ENCODE measurements around the gene TAS2R38. TPM values are rescaled to one million over a fixed set of nuclear protein-coding genes. Genes with fewer than 3 reads are reported as not detected.

TAS2R38 gene
- total RNA-seq, 1 donor from 2014 or later = not detected

- H3K4me3 ChIP-seq (ENCODE audit: insufficient read depth, low read depth, low read length) = no peak overlapping the region
- H3K9me3 ChIP-seq (ENCODE audit: insufficient read depth, low read depth, low read length) = no peaks in the 10 kb centered on the region
- Mint-ChIP-seq H3K36me3 (ENCODE audit: low read depth, unreplicated experiment) (no peaks in the 10 kb centered on the region), H3K27me3 (ENCODE audit: low read depth, unreplicated experiment) (no peaks in the 10 kb centered on the region), H3K4me1 (ENCODE audit: low read depth, unreplicated experiment) (no peaks in the 10 kb centered on the region), H3K4me3 (ENCODE audit: unreplicated experiment) (no peak overlapping the region), H3K9me3 (ENCODE audit: unreplicated experiment) (no peaks in the 10 kb centered on the region), H3K27ac (ENCODE audit: unreplicated experiment) (no peak overlapping the region)
- no peak for FAIRE-seq
- H4K20me1 ChIP-seq (ENCODE audit: insufficient read depth, low read length) = no peaks in the 10 kb centered on the region
- H3K9ac ChIP-seq (ENCODE audit: low read length) = no peak overlapping the region
- no peak overlapping the region for H2AFZ ChIP-seq (ENCODE audit: low read depth, low read length)
- TF ChIP-seq EZH2 (IDR thresholded peaks at IDR 0.05; ENCODE audit: insufficient read depth, low read length) (no peak), CTCF (IDR thresholded peaks at IDR 0.05; ENCODE audit: insufficient read depth, low read depth, low read length) (no peak)
- no peak overlapping the region for H3K4me2 ChIP-seq (ENCODE audit: low read length)
- H3K79me2 ChIP-seq (ENCODE audit: insufficient read depth, low read length) = no peaks in the 10 kb centered on the region
- H3K27me3 ChIP-seq (ENCODE audit: insufficient read depth, low read length) = no peaks in the 10 kb centered on the region
- DNase-seq (ENCODE audit: low read depth) = no peak
- H3K27ac ChIP-seq (ENCODE audit: low read depth, low read length) = no peak overlapping the region
- H3K36me3 ChIP-seq (ENCODE audit: insufficient read depth, low read length) = no peaks in the 10 kb centered on the region
- no peaks in the 10 kb centered on the region for H3K4me1 ChIP-seq (ENCODE audit: insufficient read depth, low read length)
Measured at GRCh38 chr7:141952461-141952860, 21.1 kb downstream of the TAS2R38 start.

- H3K27me3 ChIP-seq (ENCODE audit: insufficient read depth, low read length) = no peaks in the 10 kb centered on the region
- FAIRE-seq = no peak
- no peaks in the 10 kb centered on the region for H3K9me3 Mint-ChIP-seq (ENCODE audit: unreplicated experiment)
- no peaks in the 10 kb centered on the region for H3K36me3 ChIP-seq (ENCODE audit: insufficient read depth, low read length)
- H3K4me2 ChIP-seq (ENCODE audit: low read length) = no peak overlapping the region
- no peak overlapping the region for H2AFZ ChIP-seq (ENCODE audit: low read depth, low read length)
- no peaks in the 10 kb centered on the region for H3K4me1 ChIP-seq (ENCODE audit: insufficient read depth, low read length)
- H3K9me3 ChIP-seq (ENCODE audit: insufficient read depth, low read depth, low read length) = no peaks in the 10 kb centered on the region
- H3K79me2 ChIP-seq (ENCODE audit: insufficient read depth, low read length) = no peaks in the 10 kb centered on the region
- no peak overlapping the region for H3K4me3 ChIP-seq (ENCODE audit: insufficient read depth, low read depth, low read length)
- DNase-seq (ENCODE audit: low read depth) = no peak
- no peaks in the 10 kb centered on the region for H3K27me3 Mint-ChIP-seq (ENCODE audit: low read depth, unreplicated experiment)
- H3K4me1 Mint-ChIP-seq (ENCODE audit: low read depth, unreplicated experiment) = no peaks in the 10 kb centered on the region
- TF ChIP-seq CTCF (IDR thresholded peaks at IDR 0.05; ENCODE audit: insufficient read depth, low read depth, low read length) (no peak), EZH2 (IDR thresholded peaks at IDR 0.05; ENCODE audit: insufficient read depth, low read length) (no peak)
- no peak overlapping the region for H3K27ac Mint-ChIP-seq (ENCODE audit: unreplicated experiment)
- H4K20me1 ChIP-seq (ENCODE audit: insufficient read depth, low read length) = no peaks in the 10 kb centered on the region
- H3K4me3 Mint-ChIP-seq (ENCODE audit: unreplicated experiment) = no peak overlapping the region
- H3K9ac ChIP-seq (ENCODE audit: low read length) = no peak overlapping the region
- H3K27ac ChIP-seq (ENCODE audit: low read depth, low read length) = no peak overlapping the region
- no peaks in the 10 kb centered on the region for H3K36me3 Mint-ChIP-seq (ENCODE audit: low read depth, unreplicated experiment)
Measured at GRCh38 chr7:141950806-141951205, 22.8 kb downstream of the TAS2R38 start.

GRCh38 chr7:141949911-141950310, 23.7 kb downstream of the TAS2R38 start:
- H2AFZ ChIP-seq (ENCODE audit: low read depth, low read length) = no peak overlapping the region
- Mint-ChIP-seq H3K4me3 (ENCODE audit: unreplicated experiment) (no peak overlapping the region), H3K27me3 (ENCODE audit: low read depth, unreplicated experiment) (no peaks in the 10 kb centered on the region), H3K36me3 (ENCODE audit: low read depth, unreplicated experiment) (no peaks in the 10 kb centered on the region), H3K9me3 (ENCODE audit: unreplicated experiment) (no peaks in the 10 kb centered on the region), H3K4me1 (ENCODE audit: low read depth, unreplicated experiment) (peaks cover 8% of the 10 kb centered on the region), H3K27ac (ENCODE audit: unreplicated experiment) (no peak overlapping the region)
- FAIRE-seq = no peak
- no peaks in the 10 kb centered on the region for H3K9me3 ChIP-seq (ENCODE audit: insufficient read depth, low read depth, low read length)
- H3K79me2 ChIP-seq (ENCODE audit: insufficient read depth, low read length) = no peaks in the 10 kb centered on the region
- no peak overlapping the region for H3K27ac ChIP-seq (ENCODE audit: low read depth, low read length)
- H3K27me3 ChIP-seq (ENCODE audit: insufficient read depth, low read length) = no peaks in the 10 kb centered on the region
- no peak overlapping the region for H3K9ac ChIP-seq (ENCODE audit: low read length)
- no peak for DNase-seq (ENCODE audit: low read depth)
- H3K4me1 ChIP-seq (ENCODE audit: insufficient read depth, low read length) = no peaks in the 10 kb centered on the region
- no peak overlapping the region for H3K4me3 ChIP-seq (ENCODE audit: insufficient read depth, low read depth, low read length)
- no peaks in the 10 kb centered on the region for H3K36me3 ChIP-seq (ENCODE audit: insufficient read depth, low read length)
- H3K4me2 ChIP-seq (ENCODE audit: low read length) = no peak overlapping the region
- TF ChIP-seq EZH2 (IDR thresholded peaks at IDR 0.05; ENCODE audit: insufficient read depth, low read length) = no peak
- no peak for TF ChIP-seq CTCF (IDR thresholded peaks at IDR 0.05; ENCODE audit: insufficient read depth, low read depth, low read length)
- H4K20me1 ChIP-seq (ENCODE audit: insufficient read depth, low read length) = no peaks in the 10 kb centered on the region

Data from astrocyte (in vitro differentiated cells and primary cell).